Measurements from ENCODE around the gene GRB10. TPM values are rescaled to one million over a fixed set of nuclear protein-coding genes. Genes with fewer than 3 reads are reported as not detected.

The GRB10 gene
- total and polyA plus RNA-seq, 2 of the 8 experiments (the other 6 are each of a cell fraction or from before 2014, with no cell fraction given): 35.7 to 97.0 TPM

GRCh38 chr7:50682079-50682478 is 100.6 kb downstream of the GRB10 start (continued):
- TF ChIP-seq BRCA1 (IDR thresholded peaks at IDR 0.05; ENCODE audit: low read depth, low read length) (no peak), MAX (IDR thresholded peaks at IDR 0.05) (no peak), CTCF (IDR thresholded peaks at IDR 0.05; ENCODE audit: control extremely low read depth in 1 of 3, insufficient read depth in 1 of 3, low read depth in 1 of 3, low read length in 3 of 3) (no peak), HDAC2 (IDR thresholded peaks at IDR 0.05; ENCODE audit: borderline replicate concordance in 1 of 2, low read depth in 2 of 2, low read length in 2 of 2) (no peak), SP2 (IDR thresholded peaks at IDR 0.05; ENCODE audit: low read length) (no peak), GABPA (IDR thresholded peaks at IDR 0.05; ENCODE audit: borderline replicate concordance, insufficient read depth, low read length) (no peak), RBBP5 (IDR thresholded peaks at IDR 0.05; ENCODE audit: borderline replicate concordance, low read depth, low read length) (no peak), RNF2 (IDR thresholded peaks at IDR 0.05; ENCODE audit: borderline replicate concordance, low read depth, low read length, missing control alignments, poor library complexity, severe bottlenecking) (no peak), MAFK (IDR thresholded peaks at IDR 0.05; ENCODE audit: low read depth, low read length) (no peak)

Data from H1 (cell line).